ENCODE data around the gene RAD52. TPM values are rescaled to one million over a fixed set of nuclear protein-coding genes. Genes with fewer than 3 reads are reported as not detected.

RAD52 gene
- polyA plus RNA-seq, 2 of the 4 experiments (the other 2 are of a cell fraction): 12.9 to 29.6 TPM

DNA sequence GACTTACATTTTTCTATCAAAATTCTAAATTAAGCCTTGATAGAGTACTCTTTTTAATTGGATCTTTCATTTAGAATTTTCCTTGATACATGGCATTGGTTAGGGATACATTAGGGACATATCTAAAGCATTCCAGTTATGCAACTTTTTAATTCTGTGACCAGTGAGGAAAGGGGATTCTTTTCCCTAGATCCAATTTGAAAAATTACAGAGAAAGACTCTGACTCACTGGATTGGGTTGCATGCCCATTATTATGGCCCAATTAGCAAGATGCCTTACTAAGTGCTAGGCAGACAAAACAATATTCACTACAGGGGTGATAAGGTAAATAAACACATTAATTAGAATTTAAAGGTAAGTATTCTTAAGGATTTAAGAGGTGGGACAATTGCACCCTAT is 5.2 kb upstream of the RAD52 start (continued):
- TF ChIP-seq RARB (CRISPR knock-in tag; IDR thresholded peaks at IDR 0.05) (no peak), FOXS1 (CRISPR knock-in tag; IDR thresholded peaks at IDR 0.05) (no peak), HDAC2 (IDR thresholded peaks at IDR 0.05) (no peak), CHD4 (IDR thresholded peaks at IDR 0.05; ENCODE audit: borderline replicate concordance) (no peak), ZSCAN20 (CRISPR knock-in tag; IDR thresholded peaks at IDR 0.05) (no peak)

DNA sequence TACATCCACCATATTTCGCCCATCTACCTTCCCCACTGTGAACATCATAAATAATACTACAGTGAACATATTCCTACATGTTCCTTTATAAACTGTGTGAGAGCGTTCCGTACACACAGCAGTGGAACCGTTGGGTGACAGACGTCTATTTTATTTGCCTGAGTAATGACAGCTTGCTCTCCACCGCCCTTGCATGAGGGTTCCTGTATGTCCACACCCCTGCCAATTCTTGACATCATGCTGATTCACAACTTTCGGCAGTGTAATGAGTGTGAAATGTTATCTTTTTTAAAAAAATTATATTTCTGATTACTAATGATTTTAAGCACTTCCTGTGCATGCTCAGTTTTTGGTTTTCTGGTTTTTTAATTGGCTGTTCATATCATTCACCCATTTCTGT is 4.3 kb upstream of the RAD52 start:
- POLR2A ChIA-PET: no interaction called here
- no peak for ATAC-seq
- no peak for TF ChIP-seq RFX5 (IDR thresholded peaks at IDR 0.05)
- TF ChIP-seq JUNB (IDR thresholded peaks at IDR 0.05): no peak
- TF ChIP-seq HEYL (CRISPR knock-in tag; IDR thresholded peaks at IDR 0.05): no peak
- TF ChIP-seq MYC (IDR thresholded peaks at IDR 0.05; ENCODE audit: borderline replicate concordance, low read length): no peak
- no peak for TF ChIP-seq REST (IDR thresholded peaks at IDR 0.05)
- TF ChIP-seq EP300 (IDR thresholded peaks at IDR 0.05): no peak
- no peak for TF ChIP-seq NR3C1 (IDR thresholded peaks at IDR 0.05)
- TF ChIP-seq CHD2 (IDR thresholded peaks at IDR 0.05; ENCODE audit: low read length, partially characterized antibody): no peak
- TF ChIP-seq ELK1 (IDR thresholded peaks at IDR 0.05; ENCODE audit: low read depth, low read length): no peak
- TF ChIP-seq, protein P1, sequence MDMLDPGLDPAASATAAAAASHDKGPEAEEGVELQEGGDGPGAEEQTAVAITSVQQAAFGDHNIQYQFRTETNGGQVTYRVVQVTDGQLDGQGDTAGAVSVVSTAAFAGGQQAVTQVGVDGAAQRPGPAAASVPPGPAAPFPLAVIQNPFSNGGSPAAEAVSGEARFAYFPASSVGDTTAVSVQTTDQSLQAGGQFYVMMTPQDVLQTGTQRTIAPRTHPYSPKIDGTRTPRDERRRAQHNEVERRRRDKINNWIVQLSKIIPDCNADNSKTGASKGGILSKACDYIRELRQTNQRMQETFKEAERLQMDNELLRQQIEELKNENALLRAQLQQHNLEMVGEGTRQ (IDR thresholded peaks at IDR 0.05): no peak
- no peak for TF ChIP-seq RCOR1 (IDR thresholded peaks at IDR 0.05; ENCODE audit: low read depth, low read length)
- DNase-seq (ENCODE audit: low read depth in 1 of 2, low spot score in 1 of 2): no peak
- Histone ChIP-seq H3K27ac (no peak overlapping the region), H3K4me2 (peak overlapping the region; percentile 27; the same call in 1 of the 3 replicates), H3K9me3 (no peaks in the 10 kb centered on the region), H3K4me1 (peaks cover 7% of the 10 kb centered on the region; the same call in 1 of the 3 replicates), H3K4me3 (no peak overlapping the region)
- WGBS (ENCODE audit: missing lambda C conversion rate): 54% methylated on average over 7 of the region's 7 CpGs
- CTCF ChIA-PET: interaction anchor here (1.1 to 6.0 kb wide), 3 partner anchors 9 to 383 kb away, joined by 3 to 48 read pairs (median 4); no protein-coding TSS in a partner anchor
- FAIRE-seq: no peak

DNA sequence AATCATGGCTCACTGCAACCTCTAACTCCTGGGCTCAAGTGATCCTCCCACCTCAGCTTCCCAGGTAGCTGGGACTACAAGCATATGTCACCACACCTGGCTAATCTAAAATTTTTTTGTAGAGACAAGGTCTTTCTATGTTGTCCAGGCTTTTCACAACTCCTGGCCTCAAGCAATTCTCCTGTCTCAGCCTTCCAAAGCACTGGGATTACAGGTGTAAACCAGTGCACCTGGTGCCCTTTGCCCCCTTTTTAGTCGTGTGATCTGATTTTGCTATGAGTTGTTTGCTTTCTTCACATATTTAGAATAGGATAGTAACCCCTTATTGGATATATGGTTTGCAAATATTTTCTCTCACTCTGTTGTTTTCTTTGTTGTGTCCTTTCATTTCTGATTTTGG is 1.7 kb upstream of the RAD52 start:
- DNase-seq (ENCODE audit: low read depth in 1 of 2, low spot score in 1 of 2) (no peak), FAIRE-seq (no peak), ATAC-seq (no peak)
- ChIA-PET POLR2A (no interaction called here), CTCF (interaction anchor here (0.8 to 6.0 kb wide), 8 partner anchors 15 to 654 kb away, joined by 3 to 48 read pairs (median 6); no protein-coding TSS in a partner anchor)
- TF ChIP-seq, protein P2, sequence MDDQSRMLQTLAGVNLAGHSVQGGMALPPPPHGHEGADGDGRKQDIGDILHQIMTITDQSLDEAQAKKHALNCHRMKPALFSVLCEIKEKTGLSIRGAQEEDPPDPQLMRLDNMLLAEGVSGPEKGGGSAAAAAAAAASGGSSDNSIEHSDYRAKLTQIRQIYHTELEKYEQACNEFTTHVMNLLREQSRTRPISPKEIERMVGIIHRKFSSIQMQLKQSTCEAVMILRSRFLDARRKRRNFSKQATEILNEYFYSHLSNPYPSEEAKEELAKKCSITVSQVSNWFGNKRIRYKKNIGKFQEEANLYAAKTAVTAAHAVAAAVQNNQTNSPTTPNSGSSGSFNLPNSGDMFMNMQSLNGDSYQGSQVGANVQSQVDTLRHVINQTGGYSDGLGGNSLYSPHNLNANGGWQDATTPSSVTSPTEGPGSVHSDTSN (IDR thresholded peaks at IDR 0.05): no peak
- TF ChIP-seq CBX2 (IDR thresholded peaks at IDR 0.05; ENCODE audit: borderline replicate concordance, low read depth) (no peak), CHD4 (IDR thresholded peaks at IDR 0.05; ENCODE audit: borderline replicate concordance) (no peak), MYC (IDR thresholded peaks at IDR 0.05; ENCODE audit: borderline replicate concordance, low read length) (no peak), E2F6 (IDR thresholded peaks at IDR 0.05; ENCODE audit: borderline replicate concordance, low read depth) (no peak), HOXB13 (CRISPR knock-in tag; IDR thresholded peaks at IDR 0.05; ENCODE audit: low read depth) (no peak)
- TF ChIP-seq, protein P1 (IDR thresholded peaks at IDR 0.05): no peak
- TF ChIP-seq, protein P3, sequence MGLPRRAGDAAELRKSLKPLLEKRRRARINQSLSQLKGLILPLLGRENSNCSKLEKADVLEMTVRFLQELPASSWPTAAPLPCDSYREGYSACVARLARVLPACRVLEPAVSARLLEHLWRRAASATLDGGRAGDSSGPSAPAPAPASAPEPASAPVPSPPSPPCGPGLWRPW (IDR thresholded peaks at IDR 0.05): no peak
- TF ChIP-seq, protein P4, sequence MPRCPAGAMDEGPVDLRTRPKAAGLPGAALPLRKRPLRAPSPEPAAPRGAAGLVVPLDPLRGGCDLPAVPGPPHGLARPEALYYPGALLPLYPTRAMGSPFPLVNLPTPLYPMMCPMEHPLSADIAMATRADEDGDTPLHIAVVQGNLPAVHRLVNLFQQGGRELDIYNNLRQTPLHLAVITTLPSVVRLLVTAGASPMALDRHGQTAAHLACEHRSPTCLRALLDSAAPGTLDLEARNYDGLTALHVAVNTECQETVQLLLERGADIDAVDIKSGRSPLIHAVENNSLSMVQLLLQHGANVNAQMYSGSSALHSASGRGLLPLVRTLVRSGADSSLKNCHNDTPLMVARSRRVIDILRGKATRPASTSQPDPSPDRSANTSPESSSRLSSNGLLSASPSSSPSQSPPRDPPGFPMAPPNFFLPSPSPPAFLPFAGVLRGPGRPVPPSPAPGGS (IDR thresholded peaks at IDR 0.05): no peak
- no peak overlapping the region for H3K4me2 ChIP-seq
- peaks cover 11% of the 10 kb centered on the region; the same call in 1 of the 3 replicates for H3K4me1 ChIP-seq
- WGBS (ENCODE audit: missing lambda C conversion rate): 3% methylated on average over 1 of the region's 1 CpG
- H3K9me3 ChIP-seq: no peaks in the 10 kb centered on the region
- H3K4me3 ChIP-seq: no peak overlapping the region
- H3K27ac ChIP-seq: no peak overlapping the region
